ENCODE results near the gene ZNF618. TPM values are rescaled to one million over a fixed set of nuclear protein-coding genes. Genes with fewer than 3 reads are reported as not detected.

ZNF618 gene
- total RNA-seq, 1 experiment from 2014 or later, result 29.4 TPM

DNA sequence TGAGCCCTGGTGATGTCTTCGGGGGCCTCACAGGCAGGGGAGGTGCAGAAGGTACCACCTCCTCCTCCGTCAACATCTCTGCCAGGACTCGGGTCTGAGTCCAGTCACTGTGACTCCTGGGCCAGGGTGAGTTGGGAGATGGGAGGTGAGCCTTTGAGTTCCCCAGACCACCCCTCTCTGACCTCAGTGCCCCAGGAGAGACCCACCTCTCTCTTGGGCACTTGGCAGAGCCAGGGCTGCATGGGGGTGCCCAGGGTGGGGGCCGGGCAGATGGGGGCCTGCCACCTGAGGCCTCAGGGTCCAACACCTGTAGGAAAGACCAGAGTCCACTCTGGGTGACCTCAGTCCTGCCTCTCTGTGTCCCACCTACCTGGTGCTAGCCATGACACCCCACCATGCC is 216.2 kb downstream of the ZNF618 start:
- no peak overlapping the region for H3K4me3 ChIP-seq (ENCODE audit: low read depth, low read length, poor library complexity, severe bottlenecking)
- no peaks in the 10 kb centered on the region for H3K4me1 ChIP-seq (ENCODE audit: insufficient read depth, low read length, poor library complexity, severe bottlenecking)
- intact Hi-C loops (cut with micrococcal nuclease; ENCODE audit: unreplicated experiment), result no loop called here
- H3K27me3 ChIP-seq (replicated peaks; ENCODE audit: insufficient read depth, low read depth, low read length, poor library complexity), result no peaks in the 10 kb centered on the region
- no peak for TF ChIP-seq EZH2 (IDR thresholded peaks at IDR 0.05; ENCODE audit: borderline replicate concordance, low read depth, low read length, poor library complexity, severe bottlenecking)
- TF ChIP-seq, protein P1, sequence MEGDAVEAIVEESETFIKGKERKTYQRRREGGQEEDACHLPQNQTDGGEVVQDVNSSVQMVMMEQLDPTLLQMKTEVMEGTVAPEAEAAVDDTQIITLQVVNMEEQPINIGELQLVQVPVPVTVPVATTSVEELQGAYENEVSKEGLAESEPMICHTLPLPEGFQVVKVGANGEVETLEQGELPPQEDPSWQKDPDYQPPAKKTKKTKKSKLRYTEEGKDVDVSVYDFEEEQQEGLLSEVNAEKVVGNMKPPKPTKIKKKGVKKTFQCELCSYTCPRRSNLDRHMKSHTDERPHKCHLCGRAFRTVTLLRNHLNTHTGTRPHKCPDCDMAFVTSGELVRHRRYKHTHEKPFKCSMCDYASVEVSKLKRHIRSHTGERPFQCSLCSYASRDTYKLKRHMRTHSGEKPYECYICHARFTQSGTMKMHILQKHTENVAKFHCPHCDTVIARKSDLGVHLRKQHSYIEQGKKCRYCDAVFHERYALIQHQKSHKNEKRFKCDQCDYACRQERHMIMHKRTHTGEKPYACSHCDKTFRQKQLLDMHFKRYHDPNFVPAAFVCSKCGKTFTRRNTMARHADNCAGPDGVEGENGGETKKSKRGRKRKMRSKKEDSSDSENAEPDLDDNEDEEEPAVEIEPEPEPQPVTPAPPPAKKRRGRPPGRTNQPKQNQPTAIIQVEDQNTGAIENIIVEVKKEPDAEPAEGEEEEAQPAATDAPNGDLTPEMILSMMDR (conservative IDR thresholded peaks at IDR 0.05; ENCODE audit: low read depth, low read length), result no peak
- no peaks in the 10 kb centered on the region for H3K36me3 ChIP-seq (ENCODE audit: insufficient read depth, low read length, poor library complexity, severe bottlenecking)
- DNase-seq (ENCODE audit: low spot score), result no peak
- CTCF ChIA-PET, result no interaction called here
- POLR2A ChIA-PET (ENCODE audit: low non-redundant PET), result no interaction called here
- H3K27ac ChIP-seq (ENCODE audit: low read depth, low read length, poor library complexity, severe bottlenecking), result no peak overlapping the region
- BruUV-seq (replicated peaks), result no TSS peak
- H3K9me3 ChIP-seq (ENCODE audit: low read depth, low read length, poor library complexity, severe bottlenecking), result no peaks in the 10 kb centered on the region

DNA sequence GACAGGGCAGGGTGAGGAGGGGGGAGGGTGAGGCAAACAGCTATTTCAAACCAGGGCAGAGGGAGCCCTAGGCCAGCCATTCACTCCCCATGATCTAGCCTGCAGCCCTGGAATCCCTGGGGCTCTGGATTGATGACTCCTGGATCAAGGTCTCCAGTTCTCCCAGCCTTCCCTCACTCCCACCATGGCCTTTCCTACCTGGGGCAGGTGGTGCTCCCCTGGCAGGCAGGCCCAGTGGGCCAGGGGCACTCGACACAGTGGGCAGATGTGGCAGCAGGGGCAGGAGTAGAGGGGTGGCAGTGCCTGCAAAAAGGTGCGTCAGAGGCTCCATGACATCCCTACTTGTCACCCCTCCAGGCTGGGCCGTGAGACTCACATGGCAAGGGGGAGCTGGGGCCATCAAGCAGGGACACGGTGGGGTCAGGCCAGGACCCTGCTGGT is 216.9 kb downstream of the ZNF618 start:
- no peaks in the 10 kb centered on the region for H3K36me3 ChIP-seq (ENCODE audit: insufficient read depth, low read length, poor library complexity, severe bottlenecking)
- no TSS peak for BruUV-seq (replicated peaks)
- CTCF ChIA-PET, result interaction anchor here (0.6 kb wide), 1 partner anchor 13 kb away, joined by 3 read pairs; no protein-coding TSS in a partner anchor

DNA sequence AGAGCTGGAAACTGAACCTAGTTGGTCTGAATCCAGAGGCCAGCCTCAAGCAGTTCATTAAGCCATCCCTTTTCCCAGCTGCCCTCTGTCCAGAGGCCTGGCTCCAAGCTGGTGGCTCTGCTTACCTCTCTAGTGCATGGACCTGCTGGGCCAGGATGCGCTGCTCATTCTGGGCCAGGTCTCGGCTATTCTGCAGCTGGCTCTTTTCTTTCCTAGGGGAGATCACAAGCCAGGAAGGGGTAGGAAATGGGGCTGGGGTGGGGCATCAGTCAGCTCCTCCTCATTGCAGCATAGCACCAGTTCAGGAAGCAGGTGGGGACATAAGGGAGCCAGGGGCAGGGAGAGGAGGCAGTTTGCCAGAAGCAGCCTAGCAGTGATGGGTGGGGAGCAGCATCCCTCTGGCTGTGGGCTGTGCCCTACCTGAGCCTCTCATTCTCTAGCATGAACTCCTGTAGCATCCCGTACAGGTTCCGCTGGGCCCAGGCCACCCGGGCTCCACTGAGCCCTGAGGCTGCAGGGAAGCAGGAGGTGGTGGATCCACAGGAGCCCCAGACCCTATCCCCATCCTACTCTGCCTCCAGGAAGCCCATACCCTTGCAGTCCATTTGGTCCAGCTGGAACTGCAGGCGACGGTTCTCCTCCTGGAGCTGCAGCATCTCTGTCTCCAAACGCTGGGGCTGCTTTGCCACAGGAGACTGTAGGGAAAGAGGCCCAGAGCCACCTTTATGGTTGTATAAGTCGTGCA is 217.8 kb downstream of the ZNF618 start:
- ChIA-PET CTCF (interaction anchor here (0.6 kb wide), 1 partner anchor 13 kb away, joined by 3 read pairs; no protein-coding TSS in a partner anchor), POLR2A (ENCODE audit: low non-redundant PET) (no interaction called here)
- H3K9me3 ChIP-seq (ENCODE audit: low read depth, low read length, poor library complexity, severe bottlenecking), result no peaks in the 10 kb centered on the region
- H3K27ac ChIP-seq (ENCODE audit: low read depth, low read length, poor library complexity, severe bottlenecking), result no peak overlapping the region
- DNase-seq (ENCODE audit: low spot score), result no peak
- H3K36me3 ChIP-seq (ENCODE audit: insufficient read depth, low read length, poor library complexity, severe bottlenecking), result no peaks in the 10 kb centered on the region
- H3K4me3 ChIP-seq (ENCODE audit: low read depth, low read length, poor library complexity, severe bottlenecking), result no peak overlapping the region
- H3K4me1 ChIP-seq (ENCODE audit: insufficient read depth, low read length, poor library complexity, severe bottlenecking), result no peaks in the 10 kb centered on the region
- no peaks in the 10 kb centered on the region for H3K27me3 ChIP-seq (replicated peaks; ENCODE audit: insufficient read depth, low read depth, low read length, poor library complexity)
- intact Hi-C loops (cut with micrococcal nuclease; ENCODE audit: unreplicated experiment), result no loop called here
- BruUV-seq (replicated peaks), result no TSS peak
- TF ChIP-seq, protein P1 (conservative IDR thresholded peaks at IDR 0.05; ENCODE audit: low read depth, low read length), result no peak
- TF ChIP-seq EZH2 (IDR thresholded peaks at IDR 0.05; ENCODE audit: borderline replicate concordance, low read depth, low read length, poor library complexity, severe bottlenecking), result no peak

More for the DNA sequence above, 216.9 kb downstream of the ZNF618 start:
- no peaks in the 10 kb centered on the region for H3K9me3 ChIP-seq (ENCODE audit: low read depth, low read length, poor library complexity, severe bottlenecking)
- TF ChIP-seq, protein P1 (conservative IDR thresholded peaks at IDR 0.05; ENCODE audit: low read depth, low read length), result no peak
- no peak for TF ChIP-seq EZH2 (IDR thresholded peaks at IDR 0.05; ENCODE audit: borderline replicate concordance, low read depth, low read length, poor library complexity, severe bottlenecking)
- H3K4me3 ChIP-seq (ENCODE audit: low read depth, low read length, poor library complexity, severe bottlenecking), result no peak overlapping the region
- DNase-seq (ENCODE audit: low spot score), result no peak
- no peaks in the 10 kb centered on the region for H3K27me3 ChIP-seq (replicated peaks; ENCODE audit: insufficient read depth, low read depth, low read length, poor library complexity)
- POLR2A ChIA-PET (ENCODE audit: low non-redundant PET), result no interaction called here
- intact Hi-C loops (cut with micrococcal nuclease; ENCODE audit: unreplicated experiment), result no loop called here
- no peaks in the 10 kb centered on the region for H3K4me1 ChIP-seq (ENCODE audit: insufficient read depth, low read length, poor library complexity, severe bottlenecking)
- H3K27ac ChIP-seq (ENCODE audit: low read depth, low read length, poor library complexity, severe bottlenecking), result no peak overlapping the region

All from A673 (cell line).